GM20431 (cell line): Measurements from ENCODE around the gene TNPO2.
"Not testable (repeated sequence)": the region's sequence is repeated elsewhere in the genome, so short reads cannot be mapped to it uniquely, and the experiment has no call there.

ENCODE experiments used
- in situ Hi-C: fragments of 300-500 bp; cut with MseI, MboI; formaldehyde crosslinking; loops from one replicate; pipeline ENCODE4 v1.15.0; 2020; ENCODE audit warnings: low sequenced_read_pairs; ENCODE audit not compliant: unreplicated experiment

Gene TNPO2

GRCh38 chr19:12711187-12711586 lies 12.5 kb downstream of the TNPO2 start:
- in situ Hi-C loops: no loop called here

DNA sequence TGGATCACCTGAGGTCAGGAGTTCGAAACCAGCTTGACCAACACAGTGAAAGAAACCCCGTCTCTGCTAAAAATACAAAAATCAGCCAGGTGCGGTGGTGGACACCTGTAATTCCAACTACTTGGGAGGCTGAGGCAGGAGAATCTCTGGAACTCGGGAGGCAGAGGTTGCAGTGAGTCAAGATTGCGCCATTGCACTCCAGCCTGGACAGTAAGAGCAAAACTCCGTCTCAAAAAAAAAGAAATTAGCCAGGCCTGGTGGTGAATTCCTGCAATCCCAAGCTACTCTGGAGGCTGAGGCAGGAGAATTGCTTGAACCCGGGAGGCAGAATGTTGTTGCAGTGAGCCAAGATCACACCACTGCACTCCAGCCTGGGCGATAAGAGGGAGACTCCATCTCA lies 15.1 kb downstream of the TNPO2 start:
- in situ Hi-C loops: no loop called here

- in situ Hi-C loops: no loop called here
These were observed 17.4 kb downstream of the TNPO2 start for GRCh38 chr19:12706332-12706718.

DNA sequence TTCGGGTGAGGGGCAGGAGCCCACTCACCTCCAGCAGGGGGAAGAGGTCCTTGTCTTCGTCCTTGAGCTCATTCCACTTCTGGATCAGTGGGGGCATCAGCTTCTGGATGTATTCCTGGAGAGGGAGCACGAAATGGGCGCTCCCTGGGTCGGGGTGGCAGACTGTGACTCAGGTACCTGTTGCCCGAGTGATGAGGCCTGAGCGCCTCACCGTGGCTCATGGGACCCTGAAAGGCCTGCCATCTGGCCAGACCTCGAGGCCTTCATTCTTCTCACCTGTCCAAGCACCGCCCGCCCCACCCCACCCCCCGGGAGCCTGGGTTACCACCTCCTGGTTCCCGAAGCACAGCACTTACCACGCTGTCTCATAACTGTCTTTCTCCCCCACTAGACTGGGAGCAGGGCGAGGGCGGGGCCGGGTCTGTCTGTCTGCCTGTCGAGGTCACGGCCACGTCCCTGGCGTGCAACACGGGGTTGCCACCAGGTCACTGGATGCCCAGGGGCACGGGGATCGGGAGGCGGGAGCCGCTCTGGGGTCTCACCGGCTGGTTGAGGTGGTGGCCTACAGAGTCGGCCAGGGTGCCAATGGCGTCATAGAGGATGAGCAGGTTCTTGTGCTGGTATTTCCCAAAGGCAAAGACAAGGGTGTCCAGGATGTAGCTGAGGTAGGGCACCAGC lies 17.9 kb downstream of the TNPO2 start:
- in situ Hi-C loops: no loop called here

GRCh38 chr19:12705169-12705568 lies 18.6 kb downstream of the TNPO2 start:
- in situ Hi-C loops: no loop called here

DNA sequence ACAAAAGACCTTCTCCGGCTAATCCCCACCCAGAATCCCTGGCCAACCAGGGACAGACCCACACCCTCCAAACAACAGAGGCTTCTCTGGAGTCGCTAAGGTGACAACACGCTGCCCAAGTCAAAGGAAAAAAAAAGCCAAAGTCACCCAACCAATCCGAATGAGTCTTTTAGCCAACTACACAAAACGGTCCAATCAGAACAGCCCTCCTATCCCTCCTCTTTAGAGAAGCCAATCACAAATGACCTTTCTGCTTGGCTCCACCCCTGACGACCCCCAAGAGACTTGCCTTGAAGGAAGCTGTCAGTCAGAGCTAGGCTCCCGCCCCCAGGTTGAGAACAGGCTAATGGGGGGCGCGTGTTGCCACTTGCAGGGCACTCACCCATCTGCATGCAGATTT lies 20.7 kb downstream of the TNPO2 start:
- in situ Hi-C loops: no loop called here

GRCh38 chr19:12701596-12702282 lies 22.0 kb downstream of the TNPO2 start:
- in situ Hi-C loops: no loop called here

DNA sequence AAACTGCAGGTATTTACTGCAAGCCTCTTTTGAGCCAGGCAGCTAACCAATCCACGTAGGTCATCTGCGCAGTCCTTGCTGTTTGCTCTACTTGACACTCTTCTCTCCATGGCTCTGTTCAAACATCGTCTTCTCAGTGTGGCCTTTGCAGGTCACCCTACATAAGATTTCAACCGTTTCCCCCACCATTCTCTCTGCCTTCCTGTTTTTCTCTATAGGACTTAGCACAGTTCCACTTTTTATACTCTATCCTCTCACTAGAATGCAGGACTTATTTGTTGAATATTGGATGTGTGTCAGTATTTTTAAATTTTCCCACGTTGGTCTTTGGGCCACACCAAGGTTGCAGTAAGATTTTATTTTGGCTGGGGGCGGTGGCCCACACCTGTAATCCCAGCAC lies 25.6 kb downstream of the TNPO2 start:
- in situ Hi-C loops: no loop called here

DNA sequence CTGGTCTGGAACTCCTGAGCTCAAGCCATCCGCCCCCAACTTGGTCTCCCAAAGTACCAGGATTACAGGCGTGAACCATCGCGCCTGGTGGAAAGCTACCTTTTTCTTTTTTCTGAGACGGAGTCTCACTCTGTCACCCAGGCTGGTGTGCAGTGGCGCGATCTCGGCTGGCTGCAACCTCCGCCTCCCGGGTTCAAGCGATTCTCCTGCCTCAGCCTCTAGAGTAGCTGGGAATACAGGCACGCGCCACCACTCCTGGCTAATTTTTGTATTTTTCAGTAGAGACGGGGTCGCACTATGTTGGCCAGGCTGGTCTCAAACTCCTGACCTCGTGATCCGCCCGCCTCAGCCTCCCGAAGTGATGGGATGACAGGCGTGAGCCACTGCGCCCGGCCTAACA lies 26.3 kb downstream of the TNPO2 start:
- in situ Hi-C loops: not testable (repeated sequence)

- in situ Hi-C loops: no loop called here
These were observed 27.1 kb downstream of the TNPO2 start, which contains the start of gene FBXW9 for GRCh38 chr19:12696366-12697335. TSS of gene FBXW9 (minus strand) at chr19:12696631. CDS start at chr19:12696581, 50 bp downstream.

DNA sequence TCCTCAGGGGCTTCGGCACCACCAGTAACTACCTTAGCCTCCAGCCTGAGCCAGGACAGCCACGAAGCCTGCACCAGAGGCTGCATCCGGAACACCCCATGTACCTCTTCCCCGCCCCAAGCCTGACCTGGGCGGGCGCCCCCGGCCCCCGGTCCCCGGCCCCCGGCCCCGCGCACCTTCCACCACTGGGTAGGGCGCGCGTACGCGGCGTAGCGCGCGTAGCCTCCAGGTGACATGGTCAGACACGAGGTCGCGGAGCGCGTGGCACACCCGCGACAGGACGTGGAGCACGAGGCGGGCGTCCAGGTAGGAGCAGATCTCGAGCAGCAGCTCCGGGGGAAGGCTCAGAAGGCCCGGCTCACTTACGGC lies 27.8 kb downstream of the TNPO2 start:
- in situ Hi-C loops: no loop called here

GRCh38 chr19:12695514-12695913 lies 28.2 kb downstream of the TNPO2 start:
- in situ Hi-C loops: no loop called here

DNA sequence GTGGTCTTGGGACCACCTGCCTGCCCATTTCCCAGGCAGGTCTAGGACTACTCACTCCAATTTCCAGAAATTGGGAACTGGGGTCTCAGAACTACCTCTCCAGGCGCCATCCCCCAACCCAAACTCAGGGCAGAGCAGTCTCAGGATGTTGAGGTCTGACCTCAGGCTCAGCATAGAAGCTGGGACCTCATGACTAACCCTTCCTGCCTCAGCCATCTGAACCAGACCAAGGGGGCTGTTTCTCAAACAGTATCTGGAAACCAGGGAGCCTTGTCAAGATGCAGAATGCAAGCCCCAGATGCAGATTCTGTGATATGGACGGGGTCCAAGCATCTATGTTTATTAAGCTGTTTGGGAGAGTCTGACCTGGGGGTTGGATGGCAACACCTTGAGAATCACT lies 28.6 kb downstream of the TNPO2 start:
- in situ Hi-C loops: no loop called here

GRCh38 chr19:12694641-12695040 lies 29.1 kb downstream of the TNPO2 start:
- in situ Hi-C loops: no loop called here

DNA sequence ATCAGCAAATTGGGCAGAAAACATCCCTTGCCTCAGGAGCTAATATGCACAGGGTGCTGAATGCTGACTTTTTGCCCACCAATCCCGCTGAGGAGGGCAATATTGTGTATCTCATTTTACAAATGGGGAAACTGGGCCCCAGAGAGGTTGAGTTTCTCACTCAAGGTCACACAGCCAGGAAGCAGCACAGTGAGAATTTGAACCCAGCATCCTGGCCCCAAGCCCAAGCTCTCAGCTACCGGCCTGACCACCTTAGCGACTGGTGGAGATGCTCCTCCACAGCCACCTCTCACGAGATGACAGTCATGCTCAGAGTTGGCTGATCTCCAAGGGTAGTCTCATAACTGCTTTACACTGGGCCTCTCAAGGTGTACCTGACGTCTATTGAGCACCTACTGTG lies 30.8 kb downstream of the TNPO2 start:
- in situ Hi-C loops: no loop called here

DNA sequence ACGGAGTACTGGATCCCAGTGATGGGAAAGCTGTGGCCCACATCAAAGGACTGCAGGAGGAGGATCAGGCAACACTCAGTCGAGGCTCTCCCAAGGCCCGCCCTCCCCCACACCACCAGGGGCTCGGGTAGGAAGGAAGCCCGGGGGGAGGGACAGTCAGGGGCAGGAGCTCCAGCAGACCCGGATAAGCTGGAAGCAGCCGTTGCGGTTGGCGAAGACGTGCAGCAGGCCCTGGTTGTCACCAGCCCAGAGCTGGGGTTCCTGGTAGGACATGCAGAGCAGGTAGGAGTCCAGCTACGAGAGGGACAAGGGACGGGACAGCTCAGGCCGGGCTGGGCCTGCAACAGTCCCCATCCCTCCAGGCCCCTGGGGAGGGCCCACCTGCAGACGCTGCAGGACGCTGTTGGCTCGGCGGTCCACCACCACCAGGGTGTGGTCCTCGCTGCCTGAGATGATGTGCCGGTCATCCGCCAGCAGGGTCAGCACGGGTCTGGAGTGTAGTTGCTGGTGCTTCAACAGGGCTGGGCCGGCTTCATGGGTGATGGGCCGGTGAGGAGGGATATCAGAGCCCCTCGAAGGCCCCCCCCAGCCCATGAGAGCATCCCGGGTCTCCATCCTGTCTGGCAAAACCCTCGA lies 34.0 kb downstream of the TNPO2 start:
- in situ Hi-C loops: no loop called here

GRCh38 chr19:12689012-12689411 lies 34.7 kb downstream of the TNPO2 start:
- in situ Hi-C loops: no loop called here

- in situ Hi-C loops: no loop called here
These were observed 36.1 kb downstream of the TNPO2 start, which contains the start of gene GNG14 for GRCh38 chr19:12687496-12688196. TSS of gene GNG14 (plus strand) at chr19:12687998. CDS start at chr19:12688049, 51 bp downstream.

DNA sequence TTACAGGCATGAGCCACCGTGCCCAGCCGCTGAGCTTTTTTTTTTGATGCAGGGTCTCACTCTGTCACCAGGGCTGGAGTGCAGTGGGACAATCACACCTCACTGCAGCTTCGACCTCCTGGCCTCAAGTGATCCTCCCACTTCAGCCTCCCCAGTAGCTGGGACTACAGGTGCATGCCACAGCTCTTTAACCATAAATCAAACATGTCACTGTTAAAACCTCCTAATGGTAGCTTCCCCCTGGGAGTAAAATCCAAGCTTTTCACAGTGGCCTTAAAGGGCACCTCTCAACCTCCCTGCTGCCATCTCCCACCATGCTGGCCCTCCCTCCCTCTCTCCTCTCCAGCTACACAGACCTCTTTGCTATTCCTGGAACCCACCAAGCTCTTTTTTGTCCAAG lies 37.9 kb downstream of the TNPO2 start:
- in situ Hi-C loops: no loop called here
